PFSK-1 (cell line): ENCODE measurements around the gene FHL1.

Experiments
- FOXP2 ChIP-seq: optimal IDR thresholded peaks from 2 replicates; pipeline ENCODE3; 2011; ENCODE audit warnings: borderline replicate concordance, control low read depth, inconsistent platforms; ENCODE audit not compliant: insufficient read depth; ENCODE audit errors: extremely low read length, extremely low read depth
- POLR2AphosphoS5 ChIP-seq: IDR thresholded peaks from 2 replicates; pipeline ENCODE4 v1.6.1; 2012; ENCODE audit warnings: low read depth, mild to moderate bottlenecking, control low read depth, low read length, moderate library complexity
- REST ChIP-seq, 2 experiments: IDR thresholded peaks; 2 replicates each; pipeline versions ENCODE4 v1.6.1 to v1.8.0; 2011 to 2012; ENCODE audit warnings: low read depth in 2 of 2, low read length in 2 of 2, control low read depth in 1 of 2, inconsistent platforms in 1 of 2, mild to moderate bottlenecking in 1 of 2, moderate library complexity in 1 of 2; ENCODE audit not compliant: insufficient read depth in 1 of 2
- SIN3A ChIP-seq: IDR thresholded peaks from 2 replicates; pipeline ENCODE4 v1.6.1; 2012; ENCODE audit warnings: mild to moderate bottlenecking, low read length, moderate library complexity, borderline replicate concordance; ENCODE audit not compliant: insufficient read depth
- TAF1 ChIP-seq: IDR thresholded peaks from 2 replicates; pipeline ENCODE4 v1.6.1; 2012; ENCODE audit warnings: low read length, control low read depth, borderline replicate concordance; ENCODE audit not compliant: insufficient read depth

The FHL1 gene

GRCh38 chrX:136185401-136186022 is 38.2 kb downstream of the FHL1 start:
- TF ChIP-seq FOXP2: no peak
- no peak for TF ChIP-seq TAF1
- TF ChIP-seq SIN3A: no peak
- TF ChIP-seq REST (IDR thresholded peaks at IDR 0.05; ENCODE audit: insufficient read depth in 1 of 2, low read depth in 2 of 2, low read length in 2 of 2): no peak
- TF ChIP-seq POLR2AphosphoS5: no peak

DNA sequence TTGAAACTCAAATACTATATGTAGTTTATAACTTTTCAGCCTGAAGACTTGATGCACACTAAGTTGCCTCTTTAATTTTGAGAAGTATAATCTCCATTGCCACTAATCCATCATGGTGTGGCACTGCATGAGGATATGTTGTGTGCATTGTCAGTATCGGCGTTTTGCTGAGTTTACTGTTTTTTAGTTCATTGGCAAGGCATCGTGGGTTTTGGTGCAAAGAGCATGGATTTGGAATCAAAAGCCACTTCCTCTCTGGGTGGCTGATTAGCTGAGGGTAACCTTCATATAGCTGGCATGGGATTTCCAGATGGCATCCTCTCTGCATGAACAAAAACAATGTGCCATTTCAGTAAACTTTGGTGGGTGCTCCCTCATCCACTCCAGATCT is 38.7 kb downstream of the FHL1 start:
- TF ChIP-seq FOXP2 (no peak), TAF1 (no peak), SIN3A (no peak), REST (IDR thresholded peaks at IDR 0.05; ENCODE audit: insufficient read depth in 1 of 2, low read depth in 2 of 2, low read length in 2 of 2) (no peak), POLR2AphosphoS5 (no peak)

DNA sequence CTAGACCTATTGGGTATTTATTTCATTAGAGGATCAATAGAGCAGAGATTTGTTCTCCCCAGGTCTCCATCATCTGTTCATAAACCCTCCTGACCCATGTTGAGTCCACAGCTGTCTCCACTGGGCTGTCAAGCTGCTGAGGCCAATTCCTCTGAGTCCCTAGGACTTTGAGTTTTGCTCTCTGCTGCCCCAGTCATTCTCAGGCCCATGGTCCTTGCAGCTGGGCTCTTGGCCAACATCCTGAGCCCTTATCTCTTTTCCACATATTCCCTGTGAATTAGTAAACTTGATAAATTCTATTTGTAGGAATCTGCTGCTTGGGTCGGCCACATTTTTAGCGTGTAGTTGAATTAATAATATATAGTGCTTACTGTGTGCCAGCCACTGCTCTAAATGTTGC is 41.9 kb downstream of the FHL1 start:
- TF ChIP-seq TAF1 (no peak), REST (IDR thresholded peaks at IDR 0.05; ENCODE audit: insufficient read depth in 1 of 2, low read depth in 2 of 2, low read length in 2 of 2) (no peak), FOXP2 (no peak), POLR2AphosphoS5 (no peak), SIN3A (no peak)

- no peak for TF ChIP-seq POLR2AphosphoS5
- TF ChIP-seq FOXP2: no peak
- no peak for TF ChIP-seq SIN3A
- TF ChIP-seq REST (IDR thresholded peaks at IDR 0.05; ENCODE audit: insufficient read depth in 1 of 2, low read depth in 2 of 2, low read length in 2 of 2): no peak
- TF ChIP-seq TAF1: no peak
These were observed 42.8 kb downstream of the FHL1 start for GRCh38 chrX:136190038-136190713.
